Measurements from ENCODE around the gene TARS3. TPM values are rescaled to one million over a fixed set of nuclear protein-coding genes. Genes with fewer than 3 reads are reported as not detected.
"Not testable (repeated sequence)": the region's sequence is repeated elsewhere in the genome, so short reads cannot be mapped to it uniquely, and the experiment has no call there.

The TARS3 gene
- total RNA-seq, 1 experiment from 2014 or later, result 3.8 TPM

- Mint-ChIP-seq H3K4me1 (ENCODE audit: low read depth, unreplicated experiment) (no peaks in the 10 kb centered on the region), H3K9me3 (ENCODE audit: low read depth, unreplicated experiment) (no peaks in the 10 kb centered on the region), H3K27me3 (ENCODE audit: unreplicated experiment) (peaks cover 19% of the 10 kb centered on the region), H3K27ac (ENCODE audit: unreplicated experiment) (no peak overlapping the region), H3K4me3 (ENCODE audit: low read depth, unreplicated experiment) (no peak overlapping the region), H3K36me3 (ENCODE audit: insufficient read depth, unreplicated experiment) (no peaks in the 10 kb centered on the region)
- intact Hi-C loops (cut with micrococcal nuclease; ENCODE audit: unreplicated experiment), result no loop called here
- CTCF ChIA-PET, result interaction anchor here (0.6 kb wide), 1 partner anchor 1968 kb away, joined by 3 read pairs; no protein-coding TSS in a partner anchor
- BruUV-seq (replicated peaks), result no TSS peak
- no peak for DNase-seq
- no peak for TF ChIP-seq CTCF (IDR thresholded peaks at IDR 0.05; ENCODE audit: unreplicated experiment)
Measured at GRCh38 chr15:101765772-101766456, 41.6 kb upstream of the TARS3 start.

- H3K4me3 Mint-ChIP-seq (ENCODE audit: low read depth, unreplicated experiment); H3K9me3 Mint-ChIP-seq (ENCODE audit: low read depth, unreplicated experiment); H3K4me1 Mint-ChIP-seq (ENCODE audit: low read depth, unreplicated experiment); intact Hi-C loops (cut with micrococcal nuclease; ENCODE audit: unreplicated experiment); BruUV-seq (replicated peaks); H3K36me3 Mint-ChIP-seq (ENCODE audit: insufficient read depth, unreplicated experiment); H3K27ac Mint-ChIP-seq (ENCODE audit: unreplicated experiment); CTCF ChIA-PET; DNase-seq: not testable (repeated sequence)
- peaks cover 13% of the 10 kb centered on the region for H3K27me3 Mint-ChIP-seq (ENCODE audit: unreplicated experiment)
Measured at GRCh38 chr15:101765340-101765671, 41.0 kb upstream of the TARS3 start.

GRCh38 chr15:101764669-101765339 lies 40.5 kb upstream of the TARS3 start:
- H3K27me3 Mint-ChIP-seq (ENCODE audit: unreplicated experiment), result peaks cover 13% of the 10 kb centered on the region
- H3K36me3 Mint-ChIP-seq (ENCODE audit: insufficient read depth, unreplicated experiment); DNase-seq; BruUV-seq (replicated peaks); H3K9me3 Mint-ChIP-seq (ENCODE audit: low read depth, unreplicated experiment); intact Hi-C loops (cut with micrococcal nuclease; ENCODE audit: unreplicated experiment); H3K27ac Mint-ChIP-seq (ENCODE audit: unreplicated experiment); H3K4me3 Mint-ChIP-seq (ENCODE audit: low read depth, unreplicated experiment); CTCF ChIA-PET; H3K4me1 Mint-ChIP-seq (ENCODE audit: low read depth, unreplicated experiment): not testable (repeated sequence)

GRCh38 chr15:101746716-101747082 lies 22.4 kb upstream of the TARS3 start:
- H3K9me3 Mint-ChIP-seq (ENCODE audit: low read depth, unreplicated experiment); H3K36me3 Mint-ChIP-seq (ENCODE audit: insufficient read depth, unreplicated experiment); H3K4me3 Mint-ChIP-seq (ENCODE audit: low read depth, unreplicated experiment); BruUV-seq (replicated peaks); DNase-seq; H3K27ac Mint-ChIP-seq (ENCODE audit: unreplicated experiment); CTCF ChIA-PET; H3K27me3 Mint-ChIP-seq (ENCODE audit: unreplicated experiment); intact Hi-C loops (cut with micrococcal nuclease; ENCODE audit: unreplicated experiment); H3K4me1 Mint-ChIP-seq (ENCODE audit: low read depth, unreplicated experiment): not testable (repeated sequence)

GRCh38 chr15:101734837-101735236 lies 10.6 kb upstream of the TARS3 start:
- peaks cover 37% of the 10 kb centered on the region for H3K27me3 Mint-ChIP-seq (ENCODE audit: unreplicated experiment)
- H3K9me3 Mint-ChIP-seq (ENCODE audit: low read depth, unreplicated experiment); H3K27ac Mint-ChIP-seq (ENCODE audit: unreplicated experiment); H3K36me3 Mint-ChIP-seq (ENCODE audit: insufficient read depth, unreplicated experiment); H3K4me1 Mint-ChIP-seq (ENCODE audit: low read depth, unreplicated experiment); BruUV-seq (replicated peaks); intact Hi-C loops (cut with micrococcal nuclease; ENCODE audit: unreplicated experiment); H3K4me3 Mint-ChIP-seq (ENCODE audit: low read depth, unreplicated experiment); DNase-seq; CTCF ChIA-PET: not testable (repeated sequence)

- no peak overlapping the region for H3K27ac Mint-ChIP-seq (ENCODE audit: unreplicated experiment)
- no peak overlapping the region for H3K4me3 Mint-ChIP-seq (ENCODE audit: low read depth, unreplicated experiment)
- no peak for DNase-seq
- BruUV-seq (replicated peaks), result no TSS peak
- H3K27me3 Mint-ChIP-seq (ENCODE audit: unreplicated experiment), result peaks cover 44% of the 10 kb centered on the region
- no peaks in the 10 kb centered on the region for H3K4me1 Mint-ChIP-seq (ENCODE audit: low read depth, unreplicated experiment)
- no peak for TF ChIP-seq CTCF (IDR thresholded peaks at IDR 0.05; ENCODE audit: unreplicated experiment)
- no peaks in the 10 kb centered on the region for H3K9me3 Mint-ChIP-seq (ENCODE audit: low read depth, unreplicated experiment)
- intact Hi-C loops (cut with micrococcal nuclease; ENCODE audit: unreplicated experiment), result no loop called here
- H3K36me3 Mint-ChIP-seq (ENCODE audit: insufficient read depth, unreplicated experiment), result no peaks in the 10 kb centered on the region
- CTCF ChIA-PET, result no interaction called here
Measured at GRCh38 chr15:101733545-101733944, 9.3 kb upstream of the TARS3 start.

All from Calu3 (cell line).